Activated T-cell treated with anti-CD3 and anti-CD28 coated beads, Interleukin-2, amount 50 U/mL, for 24 hours (primary cell): Measurements from ENCODE around the gene CFD.
A peak's percentile ranks its signal among the peaks of the same experiment; 100 is the strongest.
"Not testable (repeated sequence)": the region's sequence is repeated elsewhere in the genome, so short reads cannot be mapped to it uniquely, and the experiment has no call there.

Experiments
- DNase-seq: peaks from one replicate; pipeline ENCODE4 v3.0.0-alpha.2; 2020
- H3K27ac Mint-ChIP-seq: 2 replicates; pipeline ENCODE4 v1.8.0; 2020; ENCODE audit warnings: mild to moderate bottlenecking, mixed read lengths
- H3K27me3 Mint-ChIP-seq: 2 replicates; pipeline ENCODE4 v1.8.0; 2020; ENCODE audit warnings: mixed read lengths
- H3K36me3 Mint-ChIP-seq: 2 replicates; pipeline ENCODE4 v1.8.0; 2020; ENCODE audit warnings: low read depth, mixed read lengths
- H3K4me1 Mint-ChIP-seq: 2 replicates; pipeline ENCODE4 v1.8.0; 2020; ENCODE audit warnings: low read depth, mixed read lengths
- H3K4me3 Mint-ChIP-seq: 2 replicates; pipeline ENCODE4 v1.8.0; 2020; ENCODE audit warnings: mild to moderate bottlenecking, moderate library complexity, mixed read lengths
- H3K9me3 Mint-ChIP-seq: 2 replicates; pipeline ENCODE4 v1.8.0; 2020; ENCODE audit warnings: mixed read lengths

CFD gene

GRCh38 chr19:853614-854220 lies 5.7 kb upstream of the CFD start:
- H3K4me1 Mint-ChIP-seq, H3K27ac Mint-ChIP-seq, H3K9me3 Mint-ChIP-seq, DNase-seq, H3K4me3 Mint-ChIP-seq, H3K36me3 Mint-ChIP-seq: not testable (repeated sequence)
- H3K27me3 Mint-ChIP-seq = peaks cover 32% of the 10 kb centered on the region

- Mint-ChIP-seq H3K4me1 (no peaks in the 10 kb centered on the region), H3K27ac (no peak overlapping the region), H3K27me3 (peaks cover 27% of the 10 kb centered on the region), H3K36me3 (no peaks in the 10 kb centered on the region), H3K4me3 (no peak overlapping the region), H3K9me3 (no peaks in the 10 kb centered on the region)
- DNase-seq = no peak
These were observed 4.9 kb upstream of the CFD start for GRCh38 chr19:854549-854948.

- H3K9me3 Mint-ChIP-seq = no peaks in the 10 kb centered on the region
- no peak overlapping the region for H3K27ac Mint-ChIP-seq
- H3K36me3 Mint-ChIP-seq = no peaks in the 10 kb centered on the region
- H3K27me3 Mint-ChIP-seq = peaks cover 27% of the 10 kb centered on the region
- no peak for DNase-seq
- H3K4me1 Mint-ChIP-seq = no peaks in the 10 kb centered on the region
- no peak overlapping the region for H3K4me3 Mint-ChIP-seq
These were observed 4.3 kb upstream of the CFD start for GRCh38 chr19:855142-855541.

GRCh38 chr19:855566-856120 lies 3.8 kb upstream of the CFD start:
- no peaks in the 10 kb centered on the region for H3K9me3 Mint-ChIP-seq
- no peak for DNase-seq
- no peaks in the 10 kb centered on the region for H3K36me3 Mint-ChIP-seq
- H3K4me3 Mint-ChIP-seq = no peak overlapping the region
- no peaks in the 10 kb centered on the region for H3K4me1 Mint-ChIP-seq
- no peak overlapping the region for H3K27ac Mint-ChIP-seq
- peaks cover 24% of the 10 kb centered on the region for H3K27me3 Mint-ChIP-seq

GRCh38 chr19:858284-858683 lies 1.2 kb upstream of the CFD start:
- H3K4me1 Mint-ChIP-seq = peaks cover 8% of the 10 kb centered on the region
- H3K4me3 Mint-ChIP-seq = no peak overlapping the region
- H3K27ac Mint-ChIP-seq = no peak overlapping the region
- no peaks in the 10 kb centered on the region for H3K9me3 Mint-ChIP-seq
- no peaks in the 10 kb centered on the region for H3K36me3 Mint-ChIP-seq
- no peak for DNase-seq
- peaks cover 14% of the 10 kb centered on the region for H3K27me3 Mint-ChIP-seq

- peaks cover 15% of the 10 kb centered on the region for H3K4me1 Mint-ChIP-seq
- no peak overlapping the region for H3K4me3 Mint-ChIP-seq
- H3K36me3 Mint-ChIP-seq = peaks cover 2% of the 10 kb centered on the region
- no peak overlapping the region for H3K27ac Mint-ChIP-seq
- DNase-seq = no peak
- peaks cover 12% of the 10 kb centered on the region for H3K27me3 Mint-ChIP-seq
- no peaks in the 10 kb centered on the region for H3K9me3 Mint-ChIP-seq
These were observed 1.8 kb downstream of the CFD start for GRCh38 chr19:861141-861755.

GRCh38 chr19:861756-862580 lies 2.5 kb downstream of the CFD start:
- H3K27me3 Mint-ChIP-seq = peaks cover 12% of the 10 kb centered on the region
- peaks cover 15% of the 10 kb centered on the region for H3K4me1 Mint-ChIP-seq
- no peaks in the 10 kb centered on the region for H3K9me3 Mint-ChIP-seq
- peak; percentile 80 for DNase-seq
- no peak overlapping the region for H3K4me3 Mint-ChIP-seq
- no peak overlapping the region for H3K27ac Mint-ChIP-seq
- peaks cover 2% of the 10 kb centered on the region for H3K36me3 Mint-ChIP-seq

GRCh38 chr19:862581-863314 lies 3.3 kb downstream of the CFD start:
- peak overlapping the region; percentile 49 for H3K4me3 Mint-ChIP-seq
- DNase-seq = peak; percentile 87
- H3K27ac Mint-ChIP-seq = no peak overlapping the region

GRCh38 chr19:863315-863620 lies 3.8 kb downstream of the CFD start:
- no peaks in the 10 kb centered on the region for H3K9me3 Mint-ChIP-seq
- H3K27ac Mint-ChIP-seq = no peak overlapping the region
- H3K36me3 Mint-ChIP-seq = peaks cover 12% of the 10 kb centered on the region
- H3K4me1 Mint-ChIP-seq = peaks cover 15% of the 10 kb centered on the region
- no peak for DNase-seq
- peaks cover 10% of the 10 kb centered on the region for H3K27me3 Mint-ChIP-seq
- peak overlapping the region; percentile 49 for H3K4me3 Mint-ChIP-seq

More at GRCh38 chr19:862581-863314, 3.3 kb downstream of the CFD start:
- Mint-ChIP-seq H3K36me3 (peaks cover 8% of the 10 kb centered on the region), H3K4me1 (peaks cover 15% of the 10 kb centered on the region), H3K9me3 (no peaks in the 10 kb centered on the region), H3K27me3 (peaks cover 12% of the 10 kb centered on the region)

GRCh38 chr19:866769-867300 lies 7.4 kb downstream of the CFD start:
- H3K27me3 Mint-ChIP-seq = no peaks in the 10 kb centered on the region
- no peak for DNase-seq
- peaks cover 28% of the 10 kb centered on the region for H3K36me3 Mint-ChIP-seq
- no peak overlapping the region for H3K27ac Mint-ChIP-seq
- H3K4me3 Mint-ChIP-seq = no peak overlapping the region
- H3K9me3 Mint-ChIP-seq = no peaks in the 10 kb centered on the region
- peaks cover 17% of the 10 kb centered on the region for H3K4me1 Mint-ChIP-seq

GRCh38 chr19:867301-867793 lies 7.9 kb downstream of the CFD start:
- H3K4me1 Mint-ChIP-seq = peaks cover 21% of the 10 kb centered on the region

GRCh38 chr19:867855-868457 lies 8.5 kb downstream of the CFD start:
- Mint-ChIP-seq H3K4me1 (peaks cover 20% of the 10 kb centered on the region), H3K4me3 (no peak overlapping the region), H3K9me3 (no peaks in the 10 kb centered on the region), H3K27ac (no peak overlapping the region), H3K36me3 (peaks cover 28% of the 10 kb centered on the region), H3K27me3 (no peaks in the 10 kb centered on the region)
- DNase-seq = no peak

More at GRCh38 chr19:867301-867793, 7.9 kb downstream of the CFD start:
- no peak overlapping the region for H3K27ac Mint-ChIP-seq
- DNase-seq = no peak
- H3K36me3 Mint-ChIP-seq = peaks cover 28% of the 10 kb centered on the region
- no peaks in the 10 kb centered on the region for H3K27me3 Mint-ChIP-seq
- no peak overlapping the region for H3K4me3 Mint-ChIP-seq
- H3K9me3 Mint-ChIP-seq = no peaks in the 10 kb centered on the region

GRCh38 chr19:868458-869244 lies 9.2 kb downstream of the CFD start:
- H3K4me1 Mint-ChIP-seq = peaks cover 13% of the 10 kb centered on the region
- H3K9me3 Mint-ChIP-seq = no peaks in the 10 kb centered on the region
- H3K27ac Mint-ChIP-seq = no peak overlapping the region
- no peak for DNase-seq
- H3K36me3 Mint-ChIP-seq = peaks cover 28% of the 10 kb centered on the region
- no peaks in the 10 kb centered on the region for H3K27me3 Mint-ChIP-seq
- no peak overlapping the region for H3K4me3 Mint-ChIP-seq
